AG08396 (cell line): ENCODE measurements around the gene ANKMY1.
"Not testable (repeated sequence)": the region's sequence is repeated elsewhere in the genome, so short reads cannot be mapped to it uniquely, and the experiment has no call there.

ENCODE experiments used
- DNase-seq: peaks from one replicate; pipeline ENCODE4 v3.0.0; 2012; ENCODE audit warnings: low spot score, mixed read lengths

Gene ANKMY1

DNA sequence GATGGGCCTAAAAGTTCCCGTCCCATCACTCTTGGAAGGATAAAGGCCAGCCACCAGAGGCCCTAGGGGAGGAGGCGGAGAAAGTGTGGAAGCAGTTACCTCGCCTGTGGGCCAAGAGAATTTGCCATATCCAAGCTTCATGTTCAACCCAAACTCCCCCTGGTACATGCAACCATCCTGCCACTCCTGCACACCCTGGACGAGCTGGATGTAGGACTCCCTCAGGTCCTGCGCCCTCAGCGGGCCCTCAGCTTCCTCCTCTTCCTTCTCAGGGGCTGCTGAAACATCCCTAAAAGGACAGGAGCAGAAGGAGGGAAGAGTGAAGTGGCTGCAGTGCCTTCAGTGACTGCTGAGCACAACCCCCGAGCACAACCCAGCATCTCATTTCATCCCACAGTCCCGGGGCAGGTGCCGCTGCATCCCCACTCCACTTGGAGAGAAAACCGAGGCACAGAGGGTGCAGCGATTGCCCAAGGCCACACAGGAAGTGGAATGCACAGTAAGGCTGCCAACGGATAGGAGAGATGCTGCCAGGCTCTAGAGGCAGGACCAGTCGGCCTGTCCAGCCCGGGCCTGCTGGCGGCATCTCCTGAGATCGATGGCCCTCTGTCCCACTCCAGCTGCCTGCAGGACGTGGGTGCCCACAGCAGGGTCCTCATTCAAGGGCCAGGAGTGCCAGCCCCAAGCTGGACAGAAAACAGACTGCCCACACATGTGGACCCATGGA is 2.9 kb downstream of the ANKMY1 start:
- DNase-seq = no peak

DNA sequence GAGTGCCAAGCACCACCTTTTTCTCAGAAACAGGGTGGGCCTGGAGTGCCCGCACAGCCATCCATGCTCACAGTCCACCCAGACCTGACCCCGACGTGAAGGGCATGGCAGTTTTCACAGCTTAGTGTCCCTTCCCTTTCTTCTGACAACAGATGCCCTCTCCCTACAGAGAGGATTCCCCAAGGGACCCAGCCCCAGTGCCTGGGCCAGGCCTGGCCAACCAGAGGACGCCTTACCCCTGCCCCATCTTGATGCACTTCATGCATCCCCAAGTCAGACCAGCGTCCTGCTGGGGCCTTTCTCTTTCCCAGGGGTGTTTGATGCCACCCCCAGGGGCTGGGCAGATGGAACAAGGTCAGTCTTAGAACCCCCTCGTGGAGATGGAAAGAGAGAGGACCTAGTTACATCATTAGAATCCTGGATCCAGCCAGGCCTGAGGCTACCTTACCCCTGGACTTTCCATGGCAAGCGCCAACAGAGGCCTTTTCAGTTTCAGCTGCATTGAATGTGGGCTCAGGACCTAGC is 3.8 kb downstream of the ANKMY1 start:
- no peak for DNase-seq

DNA sequence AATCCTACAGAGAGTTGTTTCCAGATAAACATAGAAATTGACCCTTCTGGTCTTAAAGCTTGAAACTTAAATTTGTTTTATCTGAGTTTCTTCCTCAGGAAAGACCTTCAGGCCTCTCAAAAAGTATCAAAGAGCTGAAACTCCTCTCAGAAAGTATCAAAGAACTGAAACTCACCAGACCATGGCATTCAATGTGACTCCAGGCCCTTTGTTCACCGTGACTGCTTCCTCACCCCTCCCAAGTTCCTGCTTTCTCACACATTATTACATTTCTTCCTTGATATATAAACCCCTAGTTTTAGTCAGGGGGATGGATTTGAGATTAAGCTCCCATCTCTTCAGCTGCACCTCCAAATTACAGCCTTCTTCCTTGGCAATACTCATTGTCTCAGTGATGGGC is 6.0 kb downstream of the ANKMY1 start:
- DNase-seq = no peak

DNA sequence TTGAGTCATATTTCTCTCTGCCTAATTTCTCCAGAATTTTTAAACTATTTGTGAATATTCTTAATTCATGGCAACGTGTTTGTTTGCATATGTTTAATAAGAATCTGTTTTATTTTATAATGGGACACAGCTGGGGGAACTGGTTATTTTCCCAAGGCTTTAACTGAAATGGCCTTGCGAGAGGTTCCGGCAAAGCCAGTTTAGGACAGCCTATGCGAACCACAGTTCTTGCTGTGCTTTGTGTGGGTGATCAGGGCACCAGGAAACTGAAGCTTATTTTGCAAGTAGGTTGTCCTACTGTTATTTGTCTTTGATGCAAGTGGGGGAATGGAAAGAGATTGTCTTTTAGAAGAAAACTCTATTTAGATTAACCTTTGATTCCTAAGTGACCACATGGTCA is 6.5 kb downstream of the ANKMY1 start:
- no peak for DNase-seq

DNA sequence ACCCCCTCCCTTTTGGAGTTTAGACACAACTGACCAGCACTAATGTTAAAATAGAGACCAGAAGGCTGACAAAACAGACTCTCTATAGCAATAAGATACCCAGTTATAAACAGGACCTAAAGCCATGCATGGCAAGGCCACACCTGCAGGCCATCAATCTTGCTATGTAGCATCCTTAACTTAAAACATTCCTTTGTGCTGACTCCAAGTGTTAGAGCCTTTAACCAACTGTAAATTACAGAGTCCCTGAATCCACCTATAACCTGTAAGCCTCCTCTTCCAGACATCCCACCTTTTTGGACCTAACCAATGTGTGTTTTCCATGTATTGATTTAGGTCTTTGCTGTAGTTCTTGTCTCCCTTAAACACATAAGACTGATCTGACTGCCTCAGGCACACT is 17.9 kb downstream of the ANKMY1 start:
- no peak for DNase-seq

DNA sequence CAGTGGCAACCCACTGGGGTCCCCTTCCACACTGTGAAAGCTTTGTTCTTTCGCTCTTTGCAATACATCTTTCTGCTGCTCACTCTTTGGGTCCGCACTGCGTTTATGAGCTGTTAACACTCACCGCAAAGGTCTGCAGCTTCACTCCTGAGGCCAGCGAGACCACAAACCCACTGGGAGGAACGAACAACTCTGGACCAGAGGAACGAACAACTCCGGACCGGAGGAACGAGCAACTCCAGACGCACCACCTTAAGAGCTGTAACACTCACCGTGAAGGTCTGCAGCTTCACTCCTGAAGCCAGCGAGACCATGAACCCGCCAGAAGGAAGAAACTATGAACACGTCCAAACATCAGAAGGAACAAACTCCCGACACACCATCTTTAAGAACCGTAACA is 18.7 kb downstream of the ANKMY1 start:
- not testable (repeated sequence) for DNase-seq

DNA sequence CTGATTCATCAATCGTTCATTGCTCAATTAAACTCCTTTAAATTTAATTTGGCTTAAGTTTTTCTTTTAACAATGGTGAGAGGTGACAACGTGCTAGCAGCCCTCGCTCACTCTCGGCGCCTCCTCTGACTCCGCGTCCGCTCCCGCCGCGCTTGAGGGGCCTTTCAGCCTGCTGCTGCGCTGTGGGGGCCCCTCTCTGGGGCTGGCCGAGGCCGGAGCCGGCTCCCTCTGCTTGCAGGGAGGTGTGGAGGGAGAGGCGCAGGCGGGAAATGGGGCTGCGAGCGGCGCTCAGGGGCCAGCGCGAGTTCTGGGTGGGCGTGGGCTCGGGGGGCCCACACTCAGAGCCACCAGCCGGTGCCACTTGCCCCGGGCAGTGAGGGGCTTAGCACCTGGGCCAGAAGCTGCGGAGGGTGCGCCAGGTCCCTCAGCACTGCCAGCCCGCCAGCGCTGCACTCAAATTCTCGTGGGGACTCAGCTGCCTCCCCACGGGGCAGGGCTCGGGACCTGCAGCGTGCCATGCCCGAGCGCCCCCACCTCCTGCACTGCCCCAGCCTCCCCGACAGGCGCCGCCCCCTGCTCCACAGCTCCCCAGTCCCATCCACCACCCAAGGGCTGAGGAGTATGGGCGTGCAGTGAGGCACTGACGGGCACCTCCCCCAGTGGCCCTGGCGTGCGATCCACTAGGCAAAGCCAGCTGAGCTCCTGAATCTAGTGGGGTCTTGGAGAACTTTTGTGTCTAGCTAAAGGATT is 19.6 kb downstream of the ANKMY1 start:
- no peak for DNase-seq

DNA sequence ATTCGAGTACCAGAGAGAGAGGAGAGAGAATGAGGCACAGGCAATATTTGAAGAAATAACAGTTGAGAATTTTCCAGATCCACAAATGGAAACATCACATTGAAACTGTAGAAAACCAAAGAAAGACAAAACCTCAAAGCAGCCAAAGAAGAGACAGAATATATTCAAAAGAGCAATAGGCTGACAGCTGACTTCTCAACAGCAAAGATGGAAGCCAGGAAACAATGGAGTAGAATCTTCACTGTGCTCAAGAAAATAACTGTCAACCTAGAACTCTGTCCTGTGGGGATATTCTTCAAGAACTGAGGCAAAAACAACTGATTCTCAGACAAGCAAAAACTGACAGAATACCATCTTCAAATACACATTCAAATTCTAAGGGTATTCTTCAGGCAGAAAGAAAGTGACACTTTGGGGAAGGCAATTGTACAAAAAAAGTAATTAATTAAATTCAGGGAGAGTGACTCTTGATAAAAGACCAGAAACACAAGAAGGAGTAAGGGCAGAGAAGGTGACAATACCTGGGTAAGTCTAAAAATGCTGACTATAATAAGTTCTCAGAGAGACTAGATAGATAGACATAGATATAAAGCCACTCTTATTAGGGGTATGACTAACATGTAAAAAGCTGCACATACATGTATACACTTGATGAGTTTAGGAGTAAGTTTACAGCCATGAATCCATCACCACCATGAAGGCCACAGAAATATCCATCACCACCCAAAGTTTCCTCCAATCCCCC is 25.6 kb downstream of the ANKMY1 start:
- no peak for DNase-seq

DNA sequence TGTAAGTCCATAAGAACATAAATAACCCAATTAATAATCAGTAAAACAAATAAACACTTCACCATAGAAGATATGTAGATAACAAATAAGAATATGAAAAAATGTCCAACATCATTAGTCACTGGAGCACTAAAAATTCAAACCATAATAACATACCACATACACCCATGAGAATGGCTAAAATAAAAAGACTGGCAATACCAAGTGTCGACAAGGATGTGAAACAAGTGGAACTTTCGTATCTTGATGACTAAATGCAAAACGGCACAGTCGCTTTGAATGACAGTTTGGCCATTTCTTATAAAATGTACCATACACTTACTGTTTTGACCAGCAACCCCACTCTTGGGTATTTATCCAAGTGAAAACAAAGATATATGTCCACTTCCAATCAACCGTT is 26.8 kb downstream of the ANKMY1 start:
- DNase-seq = no peak

DNA sequence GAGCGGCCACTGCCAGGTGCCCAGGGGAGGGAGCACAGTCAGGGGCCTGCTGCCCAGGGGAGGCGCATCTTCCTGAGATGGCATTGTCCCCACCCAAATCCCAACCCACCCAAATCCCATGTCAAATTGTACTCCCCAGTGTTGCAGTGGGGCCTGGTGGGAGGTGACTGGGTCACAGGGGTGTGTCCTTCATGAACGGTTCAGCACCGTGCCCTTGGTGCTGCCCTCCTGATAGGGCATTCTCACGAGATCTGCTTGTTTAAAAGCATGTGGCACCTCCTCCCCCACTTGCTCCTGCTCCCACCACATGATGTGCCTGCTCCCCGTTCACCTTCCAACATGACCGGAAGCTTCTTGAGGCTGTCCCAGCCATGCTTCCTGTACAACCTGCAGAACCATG is 27.6 kb downstream of the ANKMY1 start:
- DNase-seq = no peak

DNA sequence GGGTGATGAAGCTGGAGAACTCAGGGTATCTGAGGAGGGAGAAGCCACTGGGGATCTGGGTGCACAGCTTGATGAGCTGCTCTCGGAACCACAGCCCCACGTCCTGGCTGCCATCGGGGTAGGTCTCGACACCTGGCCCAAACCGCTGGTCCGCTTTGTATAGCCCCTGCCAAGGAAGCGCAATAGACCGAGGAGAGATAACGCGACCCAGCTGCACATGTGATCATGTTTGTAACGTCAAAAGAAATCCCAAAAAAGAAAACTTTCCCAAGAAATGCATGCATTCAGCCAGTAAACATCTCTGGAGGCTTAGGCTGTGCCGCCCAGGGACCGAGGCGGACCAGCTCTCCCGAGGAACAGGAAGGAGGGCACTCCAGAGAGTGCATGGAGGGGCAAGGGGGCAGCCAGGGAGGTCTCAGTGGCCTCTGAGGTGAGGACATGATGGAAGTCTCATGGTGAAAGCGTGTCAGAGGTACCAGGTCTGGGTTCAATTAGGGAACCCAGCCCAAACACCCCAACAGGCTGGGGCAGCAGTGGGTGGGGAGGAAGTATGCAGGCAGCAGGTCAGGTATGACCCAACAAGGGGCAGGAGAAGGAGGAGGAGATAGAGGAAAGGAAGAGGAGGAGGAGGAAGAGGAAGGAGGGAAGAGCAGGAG is 28.3 kb downstream of the ANKMY1 start:
- DNase-seq = no peak

DNA sequence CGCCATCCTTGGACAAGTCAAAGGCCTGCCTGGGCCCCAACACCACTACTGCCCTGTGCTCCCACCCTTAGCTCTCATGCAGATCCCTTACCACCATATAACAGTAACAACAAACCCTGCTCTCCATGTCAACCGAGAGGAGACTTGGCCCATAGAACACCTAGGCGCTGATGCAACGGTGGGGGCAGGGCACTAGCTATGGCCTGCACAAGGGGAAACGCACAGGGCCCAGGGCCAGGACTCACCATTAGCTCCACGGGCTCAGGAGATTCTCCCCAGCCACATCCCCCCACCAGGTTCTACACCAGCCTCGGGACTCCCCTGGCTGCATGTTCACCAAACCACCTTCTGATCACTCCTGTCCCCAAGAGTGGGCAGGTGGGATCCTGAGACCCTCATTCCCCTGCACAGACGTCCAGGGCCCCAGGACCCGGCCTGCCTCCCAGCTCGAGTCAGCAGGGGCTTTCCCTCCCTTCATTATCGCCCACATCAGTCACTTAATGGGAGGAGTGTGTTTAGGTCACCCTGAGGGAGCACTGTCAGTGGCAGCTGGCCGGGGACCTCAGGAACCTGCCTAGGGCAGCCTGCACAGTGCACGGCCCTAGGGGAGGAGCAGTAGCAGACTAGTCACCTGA is 29.3 kb downstream of the ANKMY1 start:
- DNase-seq = no peak

DNA sequence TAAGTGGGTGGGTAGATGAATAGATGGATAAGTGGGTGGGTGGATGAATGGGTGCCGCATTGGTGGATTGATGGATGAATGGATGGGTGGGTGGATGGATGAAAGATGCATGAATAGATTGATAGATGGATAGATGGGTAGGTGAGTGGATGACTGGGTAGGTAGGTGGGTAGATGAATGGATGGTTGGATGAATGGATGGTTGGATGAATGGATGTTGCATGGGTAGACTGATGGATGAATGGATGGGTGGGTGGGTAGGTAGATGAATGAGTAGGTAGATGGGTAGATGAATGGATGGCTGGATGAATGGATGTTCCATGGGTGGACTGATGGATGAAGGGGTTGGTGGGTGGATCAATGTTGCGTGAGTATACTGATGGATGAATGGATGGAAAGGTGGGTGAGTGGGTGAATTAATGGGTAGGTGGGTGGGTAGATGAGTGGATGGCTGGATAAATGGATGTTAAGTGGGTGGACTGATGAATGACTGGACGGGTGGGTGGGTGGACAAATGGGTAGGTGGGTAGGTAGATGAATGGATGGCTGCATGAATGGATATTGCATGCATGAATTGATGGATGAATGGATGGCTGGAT is 30.5 kb downstream of the ANKMY1 start:
- DNase-seq = no peak

DNA sequence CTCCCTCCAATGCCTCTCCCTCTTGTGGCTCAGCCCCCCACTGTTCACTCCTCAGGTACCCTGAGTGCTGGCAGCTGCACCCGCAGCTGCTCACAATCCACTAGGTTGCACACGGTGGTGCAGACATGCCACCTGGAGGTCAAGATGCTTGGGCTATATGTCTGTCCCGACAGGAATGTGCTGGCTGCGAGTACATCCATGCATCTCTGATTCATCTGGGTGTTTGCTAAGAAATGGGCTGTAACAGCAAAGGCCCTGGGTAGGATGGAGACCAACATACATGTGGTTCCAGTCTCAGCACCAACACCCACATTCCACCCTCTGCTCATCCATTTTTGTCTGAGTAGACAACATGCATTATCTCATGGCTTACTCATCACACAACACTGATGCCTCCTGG is 31.3 kb downstream of the ANKMY1 start:
- no peak for DNase-seq

DNA sequence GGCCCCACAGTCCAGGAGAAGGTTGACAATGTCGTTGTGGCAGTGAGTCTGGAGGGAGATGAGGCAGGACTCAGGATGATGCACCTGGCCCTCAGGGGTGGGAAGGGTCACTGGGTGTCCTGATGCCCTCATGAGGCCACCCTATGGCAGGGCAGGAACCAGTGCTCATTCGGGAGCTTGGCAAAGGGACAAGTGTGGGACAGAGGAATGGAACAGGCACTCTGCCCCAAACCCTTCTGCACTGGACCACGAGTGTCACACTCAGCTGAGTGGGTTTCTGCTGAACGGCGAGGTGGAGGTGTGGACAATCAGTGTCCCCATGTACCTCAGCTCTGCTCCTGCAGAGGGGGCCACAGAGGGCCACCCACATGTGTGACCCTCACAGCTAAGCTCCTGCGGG is 32.0 kb downstream of the ANKMY1 start:
- DNase-seq = no peak

DNA sequence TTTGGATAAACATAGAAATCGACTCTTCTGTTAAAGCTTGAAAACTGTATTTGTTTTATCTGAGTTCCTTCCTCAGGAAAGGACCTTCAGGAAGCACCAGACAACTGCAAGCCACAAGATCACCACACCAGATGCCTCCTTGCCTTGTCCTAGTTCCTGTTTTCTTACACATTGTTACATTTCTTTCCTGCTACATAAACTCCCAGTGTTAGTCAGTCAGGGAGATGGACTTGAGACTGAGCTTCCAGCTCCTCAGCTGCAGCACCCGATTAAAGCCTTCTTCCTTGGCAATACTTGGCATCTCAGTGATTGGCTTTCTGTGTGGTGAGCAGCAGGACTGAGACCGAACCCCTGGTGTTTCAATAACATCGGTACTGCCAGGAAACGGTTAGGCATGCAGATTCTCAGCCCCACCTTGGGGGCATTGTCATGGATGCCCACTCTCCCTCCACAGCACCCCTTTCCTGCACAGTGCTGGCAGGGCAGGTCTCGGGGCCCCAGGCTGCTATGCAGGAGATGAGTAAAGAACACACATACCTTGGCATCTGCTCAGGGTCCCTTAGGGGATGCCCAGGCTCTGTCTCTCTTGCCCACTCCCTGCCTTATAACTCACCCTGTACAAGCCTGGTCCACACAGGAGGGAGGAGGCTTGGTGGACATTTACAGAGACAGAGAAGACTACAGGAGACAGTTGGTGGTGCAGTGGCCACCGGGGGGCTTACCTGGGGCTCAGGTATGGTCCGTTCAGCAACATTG is 32.6 kb downstream of the ANKMY1 start:
- no peak for DNase-seq

DNA sequence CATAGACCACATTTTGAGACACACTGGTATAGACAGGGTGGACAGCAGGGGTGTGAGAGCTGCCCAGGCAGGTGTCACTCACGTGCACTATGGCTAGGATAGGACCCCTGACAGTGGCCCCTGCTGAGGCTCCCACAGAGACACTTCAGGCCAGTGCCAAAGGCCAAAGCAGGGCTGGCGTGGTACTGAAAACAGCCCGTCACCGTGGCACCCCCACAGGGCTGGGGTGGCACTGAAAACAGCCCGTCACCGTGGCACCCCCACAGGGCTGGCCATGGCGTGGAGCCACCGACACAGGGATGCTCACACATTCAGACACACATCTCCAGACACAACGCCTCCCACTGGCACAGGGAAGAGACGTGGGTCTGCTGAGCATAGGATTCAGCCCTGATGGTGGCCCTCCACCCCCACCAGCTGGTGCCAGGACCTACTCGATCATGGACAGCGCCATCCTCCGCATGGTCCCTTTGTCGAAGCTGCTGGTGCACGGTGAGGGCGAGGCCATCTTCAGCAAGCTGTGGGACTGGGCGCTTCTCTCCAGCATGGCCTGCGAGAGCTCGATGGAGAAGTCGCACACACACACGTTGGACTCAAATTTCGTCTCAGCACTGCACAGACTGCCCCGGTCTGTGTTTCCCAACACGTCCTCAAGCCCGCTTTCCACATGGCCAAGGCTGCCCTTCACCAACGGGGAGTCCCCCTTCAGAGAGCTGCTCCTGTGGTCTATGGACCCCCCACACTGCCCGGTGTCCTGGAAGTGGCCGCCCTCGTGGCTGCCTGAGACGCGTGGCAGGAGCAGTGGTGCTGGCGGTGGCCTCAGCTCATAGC is 34.1 kb downstream of the ANKMY1 start:
- DNase-seq = no peak

DNA sequence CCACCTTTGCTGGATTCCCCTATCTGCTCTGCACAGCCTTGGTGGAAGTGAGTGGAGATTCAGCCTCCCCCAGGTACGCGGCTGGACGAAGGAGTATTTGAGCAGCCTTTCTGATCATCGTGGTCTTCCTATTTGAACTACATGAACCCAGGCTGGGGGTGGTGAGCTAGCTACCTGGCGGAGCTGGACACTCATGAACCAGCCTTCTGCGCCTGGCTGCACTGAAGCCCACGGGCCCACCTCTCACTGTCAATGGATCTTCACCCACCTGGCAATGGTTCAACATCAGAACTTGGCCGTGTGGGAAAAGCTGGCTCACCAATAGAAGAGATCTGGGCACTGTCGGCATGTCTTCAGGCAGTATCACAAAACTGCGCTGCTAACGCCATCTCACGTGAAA is 35.4 kb downstream of the ANKMY1 start:
- DNase-seq = no peak

DNA sequence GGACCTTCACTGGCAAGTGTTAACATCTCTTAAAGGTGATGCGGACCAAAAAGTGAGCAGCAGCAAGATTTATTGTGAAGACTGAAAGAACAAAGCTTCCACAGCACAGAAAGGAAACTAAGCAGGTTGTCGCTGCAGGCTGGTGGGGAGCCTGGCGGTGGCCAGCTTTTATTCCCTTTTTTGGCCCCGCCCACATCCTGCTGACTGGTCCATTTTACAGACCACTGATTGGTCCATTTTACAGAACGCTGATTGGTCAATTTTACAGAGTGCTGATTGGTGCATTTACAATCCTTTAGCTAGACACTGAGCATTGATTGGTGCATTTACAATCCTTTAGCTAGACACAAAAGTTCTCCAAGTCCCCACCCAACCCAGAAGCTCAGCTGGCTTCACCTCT is 35.9 kb downstream of the ANKMY1 start:
- DNase-seq = not testable (repeated sequence)

DNA sequence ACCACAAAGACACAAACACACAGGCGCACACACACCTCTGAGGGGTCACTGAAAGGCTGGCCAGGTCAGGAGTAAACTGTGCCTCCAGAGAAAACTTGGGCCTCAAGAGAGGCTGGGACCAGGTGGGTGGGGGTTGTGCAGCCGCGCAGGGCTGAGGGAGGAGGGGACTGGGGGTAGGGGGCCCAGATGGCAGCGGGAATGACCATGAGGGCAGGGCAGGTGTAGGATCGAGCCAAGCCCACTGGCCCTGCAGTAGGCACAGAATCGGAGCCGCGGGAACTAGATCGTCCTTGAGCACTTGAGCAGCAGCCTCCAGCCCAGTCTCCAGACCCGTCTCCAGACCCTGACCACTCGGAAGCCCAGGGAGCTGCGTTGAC is 36.8 kb downstream of the ANKMY1 start:
- no peak for DNase-seq
